HG02763 (cell line): ENCODE results near the gene CDC42BPA.

Source experiments
- ATAC-seq: cut with Tn5 transposase; IDR thresholded peaks from one replicate; pipeline ENCODE4 v1.9.1; 2021; ENCODE audit warnings: mild to moderate bottlenecking, moderate library complexity; ENCODE audit not compliant: unreplicated experiment

CDC42BPA gene

DNA sequence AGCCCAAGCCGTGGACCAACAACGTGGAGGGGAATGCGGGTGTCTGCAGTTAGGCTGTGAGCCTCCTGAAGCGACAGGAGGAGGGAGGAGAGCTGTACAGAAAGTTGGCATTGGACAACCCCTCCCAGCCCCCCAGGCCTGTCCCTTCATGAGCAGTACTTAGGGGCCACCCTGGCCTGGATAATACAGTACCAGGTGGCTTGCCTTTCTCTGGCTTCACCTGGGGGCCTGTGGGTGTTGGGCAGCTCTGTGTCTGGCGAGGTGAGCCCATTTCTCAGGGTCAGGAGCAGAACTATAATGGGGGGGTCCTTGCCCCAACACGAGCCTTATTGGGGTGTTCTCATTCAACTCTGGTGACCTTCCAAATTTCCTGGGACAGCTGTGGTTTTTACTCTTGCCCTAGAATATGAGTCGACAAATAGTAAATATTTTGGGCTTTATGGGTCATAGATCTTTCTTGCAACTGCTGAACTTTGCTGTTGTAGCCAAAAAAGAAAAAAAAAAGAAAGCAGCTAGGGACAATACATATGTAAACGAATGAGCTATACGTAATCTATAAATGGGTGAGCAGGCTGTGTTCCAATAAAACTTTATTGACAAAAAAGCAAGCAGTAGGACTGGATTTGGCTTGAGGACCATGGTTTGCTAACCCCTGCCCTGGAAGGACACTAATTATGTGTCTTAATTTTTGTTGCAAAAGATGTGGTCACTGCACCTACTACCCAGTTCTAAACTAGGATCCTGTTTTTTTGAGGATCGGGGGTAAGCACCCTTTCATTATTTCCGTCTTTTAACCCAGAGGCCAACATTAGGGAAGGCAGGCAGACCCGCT lies 366.8 kb downstream of the CDC42BPA start:
- no peak for ATAC-seq

GRCh38 chr1:226950871-226951270 lies 367.4 kb downstream of the CDC42BPA start:
- no peak for ATAC-seq

DNA sequence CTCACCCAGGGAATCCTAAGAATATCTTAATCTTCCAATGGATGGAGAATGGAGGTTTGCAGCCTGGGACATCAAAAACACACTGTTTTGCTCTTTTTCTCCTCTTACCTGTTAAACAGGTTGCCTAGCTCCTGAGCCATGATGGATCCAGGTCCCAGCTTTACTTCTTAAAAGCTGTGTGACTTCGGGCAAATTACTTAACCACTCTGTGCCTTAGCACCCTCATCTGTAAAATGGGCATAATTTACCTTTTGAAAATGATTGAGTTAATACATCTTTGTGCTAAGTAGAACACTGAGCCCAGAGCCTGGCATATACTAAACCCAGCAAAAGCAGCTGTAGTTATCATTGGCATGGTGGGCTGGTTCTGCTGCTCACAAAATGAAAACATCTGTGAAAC lies 368.0 kb downstream of the CDC42BPA start:
- no peak for ATAC-seq

- no peak for ATAC-seq
Observed at GRCh38 chr1:226949401-226949800, 368.9 kb downstream of the CDC42BPA start.

- no peak for ATAC-seq
Observed at GRCh38 chr1:226948996-226949395, 369.3 kb downstream of the CDC42BPA start.

DNA sequence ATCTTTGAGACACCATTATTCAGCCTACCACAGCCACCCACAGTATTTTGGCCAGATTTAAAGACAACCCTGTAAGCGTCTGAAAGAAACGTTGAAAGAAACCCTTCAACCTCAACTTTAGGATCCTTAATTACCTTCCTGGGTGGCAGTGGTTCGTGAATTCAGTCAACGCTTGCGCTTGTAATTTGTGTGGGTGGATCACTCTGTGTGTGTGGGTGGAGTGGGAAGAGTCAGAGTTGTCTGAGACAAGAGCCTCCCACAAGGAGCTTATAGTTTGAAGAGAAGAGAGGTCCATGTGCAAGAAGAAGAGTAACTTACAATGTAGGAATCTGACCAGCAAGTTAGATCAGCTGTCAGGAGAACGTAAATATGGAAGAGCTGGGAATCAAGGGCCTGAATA lies 369.8 kb downstream of the CDC42BPA start:
- ATAC-seq = no peak

- ATAC-seq = no peak
Observed at GRCh38 chr1:226948051-226948450, 370.2 kb downstream of the CDC42BPA start.

GRCh38 chr1:226946841-226947240 lies 371.5 kb downstream of the CDC42BPA start:
- no peak for ATAC-seq

DNA sequence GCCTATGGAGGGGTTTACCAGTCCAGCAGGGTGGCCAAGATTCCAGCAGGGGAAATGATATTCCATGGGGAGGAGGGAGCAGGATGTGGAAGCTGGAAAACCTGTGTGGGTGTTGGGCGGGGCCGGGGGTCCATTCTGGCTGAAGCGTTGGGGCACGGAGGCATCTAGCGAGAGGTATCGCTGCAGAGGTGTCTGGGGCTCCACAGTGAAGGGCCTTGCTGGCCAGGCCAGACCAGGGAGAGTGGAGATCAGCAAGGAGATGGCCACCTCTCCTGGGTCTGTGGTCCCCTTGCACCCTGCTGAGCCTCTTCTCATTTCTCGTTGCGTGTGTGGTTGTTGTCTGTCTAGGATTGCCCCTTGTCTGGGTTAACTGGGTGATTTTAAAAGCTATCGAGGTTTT lies 372.0 kb downstream of the CDC42BPA start:
- no peak for ATAC-seq

GRCh38 chr1:226945858-226946245 lies 372.4 kb downstream of the CDC42BPA start:
- no peak for ATAC-seq

GRCh38 chr1:226945106-226945857 lies 373.0 kb downstream of the CDC42BPA start:
- no peak for ATAC-seq

DNA sequence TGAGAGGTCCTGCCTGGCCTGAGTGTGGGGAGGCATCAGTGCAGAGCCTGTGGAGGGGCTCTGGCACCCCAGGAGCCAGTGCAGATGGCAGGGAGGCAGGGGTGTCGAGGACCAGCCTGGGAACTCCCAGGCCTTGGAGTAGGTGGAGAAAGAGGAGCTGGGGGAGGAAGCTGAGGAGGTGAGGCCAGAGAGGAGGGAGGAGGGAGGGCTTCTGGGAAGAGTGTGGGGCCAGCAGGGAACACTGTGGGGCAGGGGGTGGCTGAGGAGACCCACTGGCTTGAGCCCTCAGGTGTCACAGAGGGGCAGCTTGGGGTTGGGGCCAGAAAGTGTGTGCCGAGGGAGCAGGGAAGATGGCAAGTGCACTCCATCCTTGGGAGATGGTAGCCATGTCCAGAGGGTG lies 374.4 kb downstream of the CDC42BPA start:
- no peak for ATAC-seq

DNA sequence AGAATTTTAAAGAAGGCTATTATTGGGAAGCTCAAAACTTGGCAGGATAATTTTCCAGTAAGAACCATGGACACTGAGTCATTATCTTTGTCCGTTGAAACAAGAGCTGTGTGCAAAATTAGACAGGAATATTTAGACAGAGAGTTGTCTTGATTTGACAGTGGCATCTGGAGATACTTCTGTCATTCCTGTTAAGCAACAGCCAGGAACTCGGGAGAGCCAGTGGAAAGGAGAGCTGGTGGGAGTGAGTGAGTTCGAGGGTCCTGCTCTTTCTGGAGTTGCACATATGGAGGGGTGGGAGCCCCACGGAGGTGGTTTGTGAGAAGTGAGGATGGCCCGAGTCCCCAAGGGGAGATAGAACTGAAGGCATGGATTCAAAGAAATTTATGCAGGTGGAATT lies 375.1 kb downstream of the CDC42BPA start:
- no peak for ATAC-seq

DNA sequence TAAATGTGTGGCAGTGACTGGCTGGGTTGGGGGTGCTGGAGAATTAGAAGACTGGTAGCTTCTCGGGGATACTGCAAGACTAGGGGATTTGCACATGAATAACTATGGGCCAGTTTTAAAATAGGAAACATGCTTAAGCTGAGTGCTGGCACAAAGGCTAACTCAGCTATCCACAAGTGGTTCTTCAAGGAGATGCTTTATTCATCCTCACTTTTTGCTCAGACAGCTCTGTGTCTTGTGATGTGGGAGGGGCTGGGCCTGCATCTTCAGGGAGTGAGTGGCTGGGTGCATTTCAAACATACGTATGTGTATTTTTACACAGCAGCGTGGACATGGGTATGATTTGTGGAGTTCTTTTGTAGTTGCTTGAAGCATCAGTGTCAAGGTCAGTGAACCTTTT lies 375.9 kb downstream of the CDC42BPA start:
- no peak for ATAC-seq

GRCh38 chr1:226940806-226941067 lies 377.6 kb downstream of the CDC42BPA start:
- no peak for ATAC-seq

- peak; percentile 96 for ATAC-seq
Observed at GRCh38 chr1:226940029-226940805, 378.1 kb downstream of the CDC42BPA start, which contains the start of gene COQ8A. TSS of gene COQ8A (plus strand) at chr1:226940294. CDS start at chr1:226961386, 21,092 bp downstream.
